ENCODE measurements around the gene TBC1D22B. TPM values are rescaled to one million over a fixed set of nuclear protein-coding genes. Genes with fewer than 3 reads are reported as not detected.

TBC1D22B gene, protein sequence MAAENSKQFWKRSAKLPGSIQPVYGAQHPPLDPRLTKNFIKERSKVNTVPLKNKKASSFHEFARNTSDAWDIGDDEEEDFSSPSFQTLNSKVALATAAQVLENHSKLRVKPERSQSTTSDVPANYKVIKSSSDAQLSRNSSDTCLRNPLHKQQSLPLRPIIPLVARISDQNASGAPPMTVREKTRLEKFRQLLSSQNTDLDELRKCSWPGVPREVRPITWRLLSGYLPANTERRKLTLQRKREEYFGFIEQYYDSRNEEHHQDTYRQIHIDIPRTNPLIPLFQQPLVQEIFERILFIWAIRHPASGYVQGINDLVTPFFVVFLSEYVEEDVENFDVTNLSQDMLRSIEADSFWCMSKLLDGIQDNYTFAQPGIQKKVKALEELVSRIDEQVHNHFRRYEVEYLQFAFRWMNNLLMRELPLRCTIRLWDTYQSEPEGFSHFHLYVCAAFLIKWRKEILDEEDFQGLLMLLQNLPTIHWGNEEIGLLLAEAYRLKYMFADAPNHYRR
- polyA plus RNA-seq (ENCODE audit: insufficient read length in 4 of 4), result 10 to 100 TPM; 13.5 to 16.5 (median 14.5) TPM

DNA sequence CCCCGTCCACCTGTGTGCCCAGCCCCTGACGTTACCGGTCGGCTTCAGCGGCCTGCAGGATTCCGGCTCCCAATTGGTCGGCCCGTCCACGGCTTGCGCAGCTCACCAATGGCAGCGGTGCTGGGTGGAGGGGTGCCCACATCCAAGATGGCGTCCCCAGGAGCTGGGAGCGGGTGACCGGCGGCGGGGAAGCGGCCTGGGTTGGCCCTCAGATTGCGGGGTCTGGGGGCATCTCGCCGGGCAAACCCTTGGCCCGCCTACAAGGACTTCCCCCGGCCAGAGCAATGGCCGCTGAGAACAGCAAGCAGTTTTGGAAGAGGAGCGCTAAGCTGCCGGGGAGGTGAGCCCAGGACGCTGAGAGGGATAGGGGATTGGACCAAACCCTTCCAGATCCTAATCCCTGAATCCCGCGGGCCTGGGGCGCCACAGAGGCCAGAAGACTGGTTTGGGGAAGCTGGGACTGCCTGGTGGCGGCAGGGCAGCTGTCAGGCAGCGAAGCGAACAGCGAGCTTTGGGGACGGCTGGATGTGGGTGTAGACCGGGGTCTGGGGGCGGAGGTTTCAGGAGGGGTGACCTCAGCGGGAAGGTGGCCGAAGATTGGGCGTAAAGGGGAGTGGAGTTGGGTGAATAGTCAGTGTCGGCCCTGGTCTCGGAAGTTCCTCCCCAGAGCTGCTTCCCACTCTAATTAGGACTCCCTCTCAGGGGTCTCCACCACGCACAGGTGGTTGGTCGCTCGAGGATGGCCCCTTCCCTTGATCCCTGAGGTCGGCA is at the start of gene TBC1D22B, which contains the start of gene TMEM217:
TSS of gene TBC1D22B (plus strand) at position 139 of the 771 bp plus-strand sequence. CDS start at position 285, 146 bp downstream.
TSS of gene TMEM217 (minus strand) at position 511 of the 771 bp plus-strand sequence. CDS start 39,114 bp downstream, outside the sequence.
- peak; percentile 75 to 89 (median 84) for DNase-seq (ENCODE audit: low read depth in 4 of 4, low spot score in 2 of 4)

DNA sequence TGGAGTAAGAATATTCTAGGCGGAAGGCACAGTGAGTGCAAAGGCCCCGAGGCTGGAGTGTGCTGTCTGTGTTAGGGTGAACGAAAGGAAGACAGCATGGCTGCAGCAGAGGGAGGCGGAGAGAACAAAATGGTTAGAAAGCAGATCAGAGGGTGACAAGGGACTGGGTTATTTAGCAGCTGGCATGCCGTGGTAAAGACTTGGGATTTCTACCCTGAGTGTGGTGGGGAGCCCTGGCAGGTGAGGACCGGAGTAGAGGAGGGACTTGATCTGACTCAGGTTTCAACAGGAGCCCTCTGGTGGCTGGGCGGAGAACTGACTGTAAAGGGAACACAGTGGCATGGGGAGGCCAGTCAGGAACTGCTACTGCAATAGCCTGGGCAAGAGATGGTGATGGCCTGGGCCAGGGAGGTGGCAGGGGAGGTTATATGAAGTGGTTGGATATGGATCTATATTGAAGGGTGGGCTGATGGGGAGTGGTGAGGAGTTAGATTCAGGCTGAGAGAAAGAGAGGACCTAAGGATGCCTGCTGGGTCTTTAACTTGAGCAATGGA is 49.6 kb upstream of the TBC1D22B start:
- no peak for DNase-seq (ENCODE audit: low read depth in 4 of 4, low spot score in 2 of 4)

DNA sequence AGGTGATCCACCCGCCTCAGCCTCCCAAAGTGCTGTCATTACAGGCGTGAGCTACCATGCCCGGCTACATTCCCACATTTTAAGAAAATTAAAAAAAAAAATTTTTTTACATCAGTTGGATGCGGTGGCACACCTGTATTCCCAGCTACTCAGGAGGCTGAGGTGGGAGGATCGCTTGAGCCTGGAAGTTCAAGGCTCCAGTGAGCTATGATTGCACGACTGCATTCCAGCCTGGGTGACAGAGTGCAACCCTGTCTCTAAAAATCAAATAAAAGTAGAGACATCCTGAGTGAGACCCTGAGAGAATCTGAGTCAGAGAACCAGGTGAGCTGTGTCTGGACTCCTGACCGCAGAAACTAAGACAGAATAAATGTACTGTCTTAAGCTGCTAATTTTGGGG is 48.8 kb upstream of the TBC1D22B start:
- no peak for DNase-seq (ENCODE audit: low read depth in 4 of 4, low spot score in 2 of 4)

DNA sequence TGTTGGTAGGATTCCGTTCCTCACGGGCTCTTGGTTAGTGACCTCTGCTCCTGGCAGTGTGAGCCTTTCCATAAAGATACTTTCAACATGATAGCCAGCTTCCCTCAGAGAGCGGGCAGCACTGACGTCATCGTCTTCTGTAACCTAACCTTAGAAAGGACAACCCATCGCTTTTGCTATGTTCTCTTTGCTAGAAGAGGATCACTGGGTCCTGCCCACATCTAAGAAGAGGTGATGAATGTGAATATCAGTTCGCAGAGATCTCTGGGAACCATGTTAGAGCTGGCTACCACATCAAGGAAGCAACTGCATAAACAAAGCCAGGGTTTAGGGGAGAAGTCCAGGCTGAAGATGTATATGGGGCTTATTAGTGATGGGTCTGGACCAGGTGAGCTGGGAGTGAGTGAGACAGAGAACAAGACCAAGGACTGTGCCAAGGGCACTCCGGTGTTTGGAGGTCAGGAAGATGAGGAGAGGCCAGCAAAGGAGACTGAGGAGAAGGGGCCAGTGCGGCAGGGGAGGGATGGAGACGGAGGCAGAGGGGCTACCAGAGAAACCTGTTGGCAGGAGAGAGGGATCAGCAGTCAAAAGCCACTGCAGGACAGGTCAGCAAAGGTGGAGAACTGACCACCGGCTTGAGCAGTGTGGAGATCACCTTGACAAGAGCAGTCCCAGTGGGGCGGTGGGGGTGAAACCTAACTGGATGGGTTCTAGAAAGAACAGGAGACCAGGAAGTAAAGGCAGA is 47.9 kb upstream of the TBC1D22B start:
- no peak for DNase-seq (ENCODE audit: low read depth in 4 of 4, low spot score in 2 of 4)

DNA sequence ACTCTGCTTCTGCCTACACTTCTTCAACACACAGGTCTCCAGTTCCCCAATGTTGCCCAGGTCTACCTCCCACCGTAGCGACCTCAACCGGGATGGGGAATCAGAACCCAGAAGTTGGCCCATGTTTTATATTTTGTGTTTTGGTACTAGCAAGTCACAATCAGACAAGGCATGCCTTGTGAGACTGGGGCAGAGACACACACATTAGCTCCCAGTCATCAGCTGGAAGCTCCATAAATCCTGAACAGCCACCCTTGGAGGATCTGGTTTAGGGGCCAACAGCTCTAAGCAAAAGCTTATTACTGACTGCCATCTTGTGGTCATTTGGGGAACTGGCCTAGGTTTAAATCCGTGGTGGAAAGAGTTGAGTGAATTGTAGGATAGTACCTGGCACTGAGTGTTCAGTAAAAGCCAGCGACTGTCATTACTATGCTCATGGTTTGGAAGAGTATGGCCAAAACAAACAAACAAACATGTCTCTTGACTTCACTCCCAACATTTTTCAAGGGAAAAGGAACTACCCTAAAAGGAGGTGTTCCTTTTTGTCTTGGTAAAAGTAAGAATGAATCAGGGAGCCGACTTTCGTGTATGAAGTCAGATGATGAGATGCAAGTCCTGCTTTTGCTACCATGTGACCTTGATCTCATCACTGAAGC is 47.1 kb upstream of the TBC1D22B start:
- peak; percentile 65 to 88 (median 72) for DNase-seq (ENCODE audit: low read depth in 4 of 4, low spot score in 2 of 4)

DNA sequence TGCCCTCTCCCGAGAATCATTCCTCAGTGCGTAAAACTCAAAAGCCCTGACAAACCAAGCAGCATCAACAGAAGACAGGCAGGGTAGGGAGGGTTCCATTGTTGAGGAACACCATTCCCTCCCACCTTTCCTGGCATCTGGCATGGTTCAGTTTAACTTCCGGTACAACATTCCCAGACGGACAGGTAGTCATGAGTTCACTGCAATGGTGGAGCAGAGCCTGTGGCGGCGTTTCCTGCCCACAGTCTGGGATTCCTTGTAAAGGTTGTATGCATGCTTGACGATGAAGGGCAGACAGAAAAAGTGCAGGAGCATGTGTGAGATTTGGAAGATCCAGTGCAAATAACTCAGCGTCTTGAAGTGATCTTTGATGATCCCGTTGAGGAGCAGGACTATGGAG is 45.3 kb upstream of the TBC1D22B start:
- DNase-seq (ENCODE audit: low read depth in 4 of 4, low spot score in 2 of 4), result no peak

DNA sequence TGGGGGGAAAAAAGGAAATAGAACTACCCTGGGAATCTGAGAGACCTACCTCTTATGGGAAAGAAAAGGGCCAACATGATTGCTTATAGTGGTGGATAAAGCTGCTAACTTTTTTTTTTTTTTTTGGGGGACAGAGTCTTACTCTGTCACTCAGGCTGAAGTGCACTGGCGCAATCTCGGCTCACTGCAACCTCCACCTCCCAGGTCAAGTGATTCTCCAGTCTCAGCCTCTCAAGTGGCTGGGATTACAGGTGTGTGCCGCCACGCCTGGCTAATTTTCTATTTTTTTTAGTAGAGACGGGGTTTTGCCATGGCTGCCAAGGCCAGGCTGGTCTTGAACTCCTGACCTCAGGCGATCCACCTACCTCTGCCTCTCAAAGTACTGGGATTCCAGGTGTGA is 39.5 kb upstream of the TBC1D22B start:
- DNase-seq (ENCODE audit: low read depth in 4 of 4, low spot score in 2 of 4), result no peak

DNA sequence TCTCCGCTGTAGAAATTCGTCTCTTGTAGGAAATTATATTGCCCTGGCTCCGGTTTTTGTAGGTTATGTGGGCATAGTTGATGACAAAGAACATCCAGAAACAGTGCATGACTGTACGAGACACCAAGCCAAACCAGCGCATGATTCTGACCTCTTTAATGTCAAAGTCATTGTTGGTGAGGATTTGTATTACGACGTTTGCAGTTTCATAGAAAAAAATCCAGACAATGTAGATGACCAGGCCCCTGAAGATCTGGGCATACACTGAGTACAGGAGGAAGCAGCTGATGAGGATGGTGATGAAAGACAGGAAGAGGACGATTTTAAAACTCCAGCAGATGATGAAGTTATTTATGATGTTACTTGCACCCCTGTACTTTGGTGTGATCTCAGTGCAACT is 39.1 kb upstream of the TBC1D22B start:
- DNase-seq (ENCODE audit: low read depth in 4 of 4, low spot score in 2 of 4), result no peak

DNA sequence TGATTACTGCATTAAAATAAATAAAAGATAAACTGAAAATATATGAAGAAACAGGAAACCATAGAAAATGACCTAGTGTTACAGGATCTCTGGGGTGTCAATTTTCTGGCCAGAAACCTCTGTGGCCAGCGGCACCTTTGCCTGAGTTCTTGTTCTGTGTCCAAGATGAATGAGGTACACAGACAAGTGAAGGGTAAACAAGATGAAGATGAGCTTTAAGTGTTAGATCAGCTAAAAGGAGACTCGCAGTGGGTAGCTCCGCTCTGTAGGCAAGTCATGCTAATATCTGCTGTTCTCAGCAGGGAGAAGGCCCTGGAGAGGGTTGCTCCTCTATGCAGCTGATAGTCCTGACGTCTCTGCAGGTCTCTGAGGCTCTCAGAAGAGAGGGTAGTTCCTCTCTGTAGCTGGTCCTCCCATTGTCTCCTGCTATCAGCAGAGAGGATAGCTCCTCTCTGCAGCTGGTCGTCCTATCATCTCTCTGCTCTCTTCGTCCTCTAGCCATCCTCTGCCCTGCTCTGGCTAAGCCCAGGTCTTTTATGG is 35.9 kb upstream of the TBC1D22B start:
- DNase-seq (ENCODE audit: low read depth in 4 of 4, low spot score in 2 of 4), result no peak

DNA sequence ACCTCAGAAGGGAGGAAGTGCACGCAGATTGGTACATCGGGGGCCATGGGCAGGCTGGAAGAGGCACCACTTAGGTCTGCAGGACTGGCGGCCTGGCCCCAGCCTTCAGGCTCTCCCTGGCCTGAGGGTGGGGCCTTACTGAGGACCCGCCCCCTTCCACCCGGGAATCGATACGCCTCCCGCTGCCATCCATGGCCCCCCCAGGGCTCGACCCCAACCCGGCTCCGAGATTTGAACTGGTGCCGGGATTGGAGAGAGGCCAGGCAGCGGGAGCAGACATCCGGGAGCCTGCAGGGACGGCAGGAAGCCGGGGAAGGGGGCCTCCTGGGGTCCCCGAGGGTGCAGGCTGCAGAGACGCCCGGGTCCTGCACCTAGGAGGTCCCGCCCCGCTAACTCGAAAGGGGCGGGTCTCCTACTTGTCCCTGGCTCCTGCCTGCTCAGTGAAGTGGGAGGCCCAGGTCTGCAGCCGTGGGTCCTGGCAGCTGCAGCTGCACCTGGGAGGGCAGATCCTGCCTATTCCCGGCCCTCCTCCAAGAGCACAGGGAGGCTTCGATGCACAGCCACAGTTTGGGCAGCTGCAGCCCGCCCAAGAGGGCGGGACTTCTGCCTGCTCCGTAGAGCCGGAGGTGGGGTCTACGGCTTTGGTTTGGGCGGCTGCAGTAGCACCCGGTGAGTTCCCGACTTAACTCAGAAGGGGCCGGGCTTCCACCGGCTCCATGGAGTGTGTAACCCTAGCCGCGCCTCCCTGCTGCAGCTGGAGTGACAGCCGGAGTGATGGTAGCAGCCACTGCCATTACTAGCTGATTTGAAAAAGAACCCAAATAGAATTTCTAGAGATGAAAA is 35.2 kb upstream of the TBC1D22B start:
- DNase-seq (ENCODE audit: low read depth in 4 of 4, low spot score in 2 of 4), result peak in 3 of 4 donors; percentile 67 to 88 (median 82)

DNA sequence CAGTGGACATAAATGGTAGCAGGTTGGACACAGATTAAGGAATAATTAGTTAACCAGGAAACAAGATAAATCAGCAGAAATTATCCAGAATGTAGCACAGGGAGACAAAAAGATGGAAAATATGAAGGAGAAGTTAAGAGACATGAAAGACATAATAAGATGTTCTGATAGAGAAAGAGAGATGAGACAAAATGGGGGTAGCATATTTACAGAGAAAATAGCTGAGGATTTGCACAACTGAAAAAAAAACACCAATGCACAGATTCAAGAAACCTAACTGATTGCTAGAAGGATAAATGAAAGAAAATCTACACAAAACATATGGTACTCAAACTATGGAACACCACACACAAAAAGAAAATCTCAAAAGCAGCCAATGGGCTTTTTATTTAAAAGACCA is 34.6 kb upstream of the TBC1D22B start:
- DNase-seq (ENCODE audit: low read depth in 4 of 4, low spot score in 2 of 4), result no peak

DNA sequence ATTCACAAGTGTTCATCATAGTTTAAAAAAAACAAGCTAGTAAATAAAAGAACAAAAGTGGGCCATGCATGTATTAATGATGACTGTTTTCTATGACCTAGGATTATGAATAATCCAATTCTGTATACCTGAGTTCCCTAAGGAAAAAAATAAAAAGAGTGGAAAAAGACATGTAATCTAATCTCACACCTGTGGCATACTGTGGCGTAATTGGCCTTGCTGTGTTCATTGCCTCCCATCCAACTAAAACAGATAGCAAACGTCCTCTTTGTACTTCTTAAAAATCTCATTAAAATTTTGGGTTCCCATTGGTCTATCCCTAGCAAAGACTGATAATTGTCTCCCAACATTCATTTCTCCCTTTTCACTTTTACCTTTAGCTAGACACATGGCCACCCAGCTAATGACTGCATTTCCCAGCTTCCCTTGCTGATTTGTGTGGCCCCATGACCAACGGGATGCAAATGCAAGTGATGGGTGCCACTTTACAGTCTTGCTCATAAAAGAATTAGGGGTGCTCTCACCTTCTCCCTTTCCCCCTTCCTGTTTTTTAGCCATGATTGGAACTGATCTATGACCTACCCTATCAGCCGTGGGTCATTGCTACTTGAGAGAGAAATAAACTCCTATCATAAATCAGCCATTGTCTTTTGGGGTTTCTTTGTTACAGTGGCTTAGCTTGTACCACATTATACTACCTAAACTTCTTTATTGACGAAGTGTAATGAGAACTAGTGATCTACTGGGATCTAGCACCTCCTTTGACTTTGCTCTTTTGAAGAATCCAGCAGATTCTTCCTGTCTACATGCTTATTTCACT is 32.0 kb upstream of the TBC1D22B start:
- DNase-seq (ENCODE audit: low read depth in 4 of 4, low spot score in 2 of 4), result no peak

DNA sequence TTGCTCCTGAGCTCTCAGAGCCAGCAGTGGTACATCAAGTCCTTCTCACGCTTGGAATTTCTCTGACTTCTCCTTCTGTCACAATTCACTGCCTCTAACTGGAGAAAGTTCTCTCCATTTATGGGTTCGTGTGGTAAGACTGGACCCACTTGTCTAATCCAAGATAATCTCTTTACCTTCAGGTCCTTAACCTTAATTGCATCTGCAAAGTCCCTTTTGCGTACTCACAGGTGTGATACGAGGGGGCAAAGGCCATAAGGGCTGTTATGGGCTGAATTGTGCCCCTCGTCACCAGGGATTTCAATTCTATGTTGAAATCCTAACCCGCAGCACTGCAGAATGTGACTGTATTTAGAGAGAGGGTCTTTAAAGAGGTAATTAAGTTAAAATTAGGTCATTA is 27.5 kb upstream of the TBC1D22B start:
- DNase-seq (ENCODE audit: low read depth in 4 of 4, low spot score in 2 of 4), result no peak

DNA sequence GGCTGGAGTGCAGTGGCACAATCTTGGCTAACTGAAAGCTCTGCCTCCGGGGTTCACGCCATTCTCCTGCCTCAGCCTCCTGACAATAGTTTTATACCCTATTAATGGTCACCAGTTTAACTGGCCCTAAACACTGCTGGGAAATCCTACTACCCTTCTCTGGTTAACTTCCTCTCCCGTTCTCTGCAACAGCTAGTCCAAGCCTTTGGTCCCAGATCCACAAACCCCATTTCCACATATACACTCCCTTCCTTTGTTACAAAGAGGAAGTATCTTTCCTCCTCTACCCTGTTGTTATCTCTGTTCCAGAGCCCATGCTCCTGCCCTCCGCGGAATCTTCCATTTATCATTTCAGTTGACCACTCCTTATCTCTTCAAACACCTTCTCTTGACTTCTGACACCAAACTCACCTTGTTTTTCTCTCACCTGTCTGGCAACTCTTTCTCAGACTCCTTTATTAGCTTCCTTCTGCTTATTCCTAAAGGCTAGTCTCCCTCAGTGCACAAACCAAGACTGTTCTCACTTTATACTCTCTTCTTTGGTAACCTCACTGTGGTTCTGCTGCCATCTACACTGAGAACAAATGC is 25.0 kb upstream of the TBC1D22B start:
- no peak for DNase-seq (ENCODE audit: low read depth in 4 of 4, low spot score in 2 of 4)

DNA sequence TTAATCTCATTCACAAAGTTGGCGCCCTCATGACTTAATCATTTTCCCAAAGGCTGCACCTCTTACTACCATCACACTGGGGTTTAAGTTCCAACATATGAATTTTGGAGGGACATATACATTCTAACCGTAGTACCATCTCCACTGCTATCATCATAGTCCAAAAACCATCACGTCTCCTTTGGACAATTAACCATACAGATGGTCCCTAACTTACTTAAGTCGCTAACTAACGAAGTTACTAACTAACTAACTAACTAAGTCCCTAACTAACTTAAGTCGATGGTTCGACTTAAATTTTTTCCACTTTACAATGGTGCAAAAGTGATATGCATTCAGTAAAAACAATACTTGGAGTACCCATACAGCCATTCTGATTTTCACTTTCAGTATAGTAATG is 24.0 kb upstream of the TBC1D22B start:
- DNase-seq (ENCODE audit: low read depth in 4 of 4, low spot score in 2 of 4), result no peak

DNA sequence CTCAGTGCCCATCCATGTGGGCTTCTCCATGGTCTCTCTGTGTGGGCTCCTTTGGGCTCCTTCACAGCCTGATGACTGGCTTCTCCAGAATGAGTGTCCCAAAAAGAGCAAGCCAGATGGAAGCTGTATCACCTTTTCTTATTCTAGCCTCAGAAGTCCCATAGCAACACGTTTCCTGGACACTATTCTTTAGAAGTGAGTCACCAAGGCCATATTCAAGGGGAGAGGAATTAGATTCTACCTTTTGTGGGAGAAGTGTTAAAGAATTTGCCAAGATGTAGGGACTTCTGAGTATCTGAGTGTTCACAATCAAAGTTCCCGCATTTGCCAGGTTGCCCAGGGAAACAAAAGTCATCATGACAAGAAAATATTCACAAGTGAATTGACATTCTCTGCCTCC is 20.7 kb upstream of the TBC1D22B start:
- no peak for DNase-seq (ENCODE audit: low read depth in 4 of 4, low spot score in 2 of 4)

DNA sequence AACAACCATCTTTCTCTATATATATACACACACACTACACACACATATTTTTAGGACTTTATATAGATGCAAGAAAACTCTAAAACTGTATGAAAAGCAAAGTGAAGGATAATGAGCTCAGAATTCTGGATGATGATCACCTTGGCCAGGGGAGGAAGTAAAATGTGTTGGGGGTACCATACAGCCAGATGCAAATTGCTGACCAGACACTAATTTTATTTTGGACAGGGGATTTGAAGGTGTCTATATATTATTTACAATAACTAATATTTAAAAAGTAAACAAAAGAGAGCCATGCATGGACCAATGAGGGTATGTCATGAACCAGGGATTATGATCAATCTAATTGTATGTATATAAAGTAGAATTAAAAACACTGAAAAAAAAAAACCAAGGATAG is 19.8 kb upstream of the TBC1D22B start:
- no peak for DNase-seq (ENCODE audit: low read depth in 4 of 4, low spot score in 2 of 4)
